Fibroblast of mammary gland (primary cell): Measurements from ENCODE around the gene IFITM2.

Experiments used
- DNase-seq: peaks from one replicate; pipeline ENCODE4 v3.0.0-alpha.2; 2010; ENCODE audit warnings: low read depth
- H3K4me3 ChIP-seq: 2 replicates; pipeline ENCODE4 v1.5.1; 2011; ENCODE audit warnings: low read depth, mild to moderate bottlenecking, low read length, moderate library complexity; ENCODE audit not compliant: control insufficient read depth
- CTCF ChIP-seq: conservative IDR thresholded peaks from 2 replicates; pipeline ENCODE4 v1.5.1; 2011; ENCODE audit warnings: low read depth, low read length, inconsistent platforms; ENCODE audit not compliant: control insufficient read depth, insufficient read depth

The IFITM2 gene

GRCh38 chr11:292211-293121 is 15.2 kb upstream of the IFITM2 start:
- no peak overlapping the region for H3K4me3 ChIP-seq
- no peak for DNase-seq
- TF ChIP-seq CTCF = no peak

- DNase-seq = no peak
- no peak for TF ChIP-seq CTCF
Measured at GRCh38 chr11:293271-293851, 14.3 kb upstream of the IFITM2 start.

GRCh38 chr11:293852-294661 is 13.6 kb upstream of the IFITM2 start:
- no peak for DNase-seq
- H3K4me3 ChIP-seq = no peak overlapping the region
- no peak for TF ChIP-seq CTCF

More at GRCh38 chr11:293271-293851, 14.3 kb upstream of the IFITM2 start:
- no peak overlapping the region for H3K4me3 ChIP-seq

GRCh38 chr11:294780-295179 is 12.8 kb upstream of the IFITM2 start:
- DNase-seq = no peak
- no peak for TF ChIP-seq CTCF
- no peak overlapping the region for H3K4me3 ChIP-seq

- H3K4me3 ChIP-seq = no peak overlapping the region
- DNase-seq = no peak
Measured at GRCh38 chr11:295351-296170, 12.1 kb upstream of the IFITM2 start.

More at GRCh38 chr11:295351-296170, 12.1 kb upstream of the IFITM2 start:
- TF ChIP-seq CTCF = no peak
